Activated CD4-positive, alpha-beta T cell treated with anti-CD3 and anti-CD28 coated beads, Interleukin-2, amount 50 U/mL, for 16 hours (primary cell): ENCODE results near the gene RNF25.

ENCODE experiments used
- DNase-seq: peaks from one replicate; pipeline ENCODE4 v3.0.0-alpha.2; 2020

The RNF25 gene

GRCh38 chr2:218621007-218621406 lies 50.8 kb downstream of the RNF25 start:
- no peak for DNase-seq

- DNase-seq, result no peak
Measured at GRCh38 chr2:218618102-218618860, 53.5 kb downstream of the RNF25 start.

DNA sequence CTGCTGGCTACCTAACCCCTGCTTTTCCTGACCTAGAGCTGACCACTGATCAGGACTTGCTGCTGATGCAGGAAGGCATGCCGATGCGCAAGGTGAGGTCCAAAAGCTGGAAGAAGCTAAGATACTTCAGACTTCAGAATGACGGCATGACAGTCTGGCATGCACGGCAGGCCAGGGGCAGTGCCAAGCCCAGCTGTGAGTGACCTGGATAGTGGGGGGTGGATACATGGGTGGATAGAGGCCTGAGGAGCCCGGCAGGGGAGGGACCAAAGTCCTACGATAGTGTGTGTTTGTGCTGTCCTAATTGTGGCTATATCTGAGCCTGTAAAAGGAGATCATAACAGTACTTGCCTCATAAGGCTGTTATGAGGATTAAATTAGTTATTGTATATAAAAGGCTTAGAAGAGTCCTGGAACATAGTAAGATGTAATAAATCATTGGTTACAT lies 55.9 kb downstream of the RNF25 start:
- DNase-seq, result no peak
